ENCODE data around the gene ABCB11. TPM values are rescaled to one million over a fixed set of nuclear protein-coding genes. Genes with fewer than 3 reads are reported as not detected.

The ABCB11 gene
- total and polyA plus RNA-seq, 10 of the 15 experiments (the other 5 are each of a cell fraction or from before 2014, with no cell fraction given) = not detected

DNA sequence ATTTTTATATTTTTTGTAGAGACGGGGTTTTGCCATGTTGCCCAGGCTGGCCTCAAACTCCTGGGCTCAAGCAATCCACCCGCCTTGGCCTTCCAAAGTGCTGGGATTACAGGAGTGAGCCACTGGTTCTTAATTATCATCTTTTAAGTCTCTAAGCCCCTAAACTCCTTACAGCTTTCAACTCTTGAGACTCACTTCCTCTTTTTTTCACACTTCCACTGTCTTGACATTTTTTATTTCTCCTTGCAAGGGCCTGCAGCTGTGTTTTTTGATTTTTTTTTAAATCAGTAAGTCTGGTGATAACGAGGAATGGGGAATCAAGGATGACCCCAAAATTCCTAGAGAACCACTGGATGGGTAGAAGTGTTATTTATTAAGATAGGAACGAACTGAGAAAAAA lies 8.6 kb upstream of the ABCB11 start:
- Histone ChIP-seq H3K79me2 (ENCODE audit: control insufficient read depth, insufficient read depth, low read length) (no peaks in the 10 kb centered on the region), H4K20me1 (ENCODE audit: control insufficient read depth, insufficient read depth) (no peaks in the 10 kb centered on the region), H3K27me3 (replicated peaks in 1 of 2; ENCODE audit: control insufficient read depth in 2 of 2, insufficient read depth in 2 of 2, low read length in 1 of 2) (no peaks in the 10 kb centered on the region), H3K4me3 (no peak overlapping the region), H3K9me3 (replicated peaks; ENCODE audit: control insufficient read depth, insufficient read depth, low read length) (peaks cover 2% of the 10 kb centered on the region; the same call in 2 of the 3 replicates), H2AFZ (ENCODE audit: control insufficient read depth, low read depth, low read length) (no peak overlapping the region), H3K4me2 (ENCODE audit: control insufficient read depth, insufficient read depth) (no peak overlapping the region), H3K4me1 (ENCODE audit: control insufficient read depth, insufficient read depth, low read length) (peaks cover 3% of the 10 kb centered on the region; the same call in 1 of the 2 replicates), H3K27ac (ENCODE audit: control insufficient read depth, insufficient read depth) (no peak overlapping the region), H3K9ac (ENCODE audit: control insufficient read depth, insufficient read depth, low read length) (no peak overlapping the region), H3K36me3 (ENCODE audit: control insufficient read depth in 2 of 2, insufficient read depth in 2 of 2, low read length in 1 of 2) (no peaks in the 10 kb centered on the region)
- ATAC-seq = peak; percentile 58
- in situ Hi-C loops (cut with MboI) (no loop called here), intact Hi-C loops (cut with micrococcal nuclease; ENCODE audit: unreplicated experiment) (no loop called here)
- no peak for FAIRE-seq
- TF ChIP-seq SPI1 (IDR thresholded peaks at IDR 0.05; ENCODE audit: borderline replicate concordance, insufficient read depth, low read depth, low read length) (peak; percentile 92), SREBF2 (IDR thresholded peaks at IDR 0.05; ENCODE audit: low read length) (no peak)
- ChIA-PET CTCF (no interaction called here), SMC1A (ENCODE audit: uncharacterized antibody, unreplicated experiment) (no interaction called here), POLR2A (no interaction called here), RAD21 (ENCODE audit: unreplicated experiment) (no interaction called here)
- WGBS (ENCODE audit: insufficient coverage, insufficient replicate concordance, low lambda C conversion rate, missing lambda C conversion rate) = 22% methylated on average over 4 of the region's 4 CpGs
- BruUV-seq (replicated peaks) = no TSS peak
- no peak for DNase-seq (ENCODE audit: low read depth, low spot score)

DNA sequence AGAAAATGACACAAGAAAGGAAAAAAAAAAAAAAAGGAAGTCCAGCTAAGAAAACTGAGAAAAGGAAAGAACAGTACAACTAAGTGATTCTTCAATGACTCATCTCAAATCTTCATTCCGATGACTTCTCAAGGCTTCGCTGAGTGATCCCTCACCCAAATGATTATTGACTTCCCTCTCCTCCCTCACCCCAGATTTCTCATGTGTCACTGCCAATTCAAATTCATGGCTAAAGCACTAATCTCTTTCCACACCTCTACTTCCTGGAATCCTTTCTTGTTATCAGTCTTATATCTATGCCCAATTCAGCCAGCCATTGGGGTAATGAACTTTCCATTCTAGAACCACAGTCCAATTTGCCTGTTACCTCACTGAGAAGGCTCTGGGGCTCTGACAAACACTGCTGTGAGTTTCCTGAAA lies 7.2 kb upstream of the ABCB11 start:
- Histone ChIP-seq H3K4me2 (ENCODE audit: control insufficient read depth, insufficient read depth) (no peak overlapping the region), H3K4me3 (no peak overlapping the region), H3K36me3 (ENCODE audit: control insufficient read depth in 2 of 2, insufficient read depth in 2 of 2, low read length in 1 of 2) (no peaks in the 10 kb centered on the region), H3K27me3 (replicated peaks in 1 of 2; ENCODE audit: control insufficient read depth in 2 of 2, insufficient read depth in 2 of 2, low read length in 1 of 2) (no peaks in the 10 kb centered on the region), H2AFZ (ENCODE audit: control insufficient read depth, low read depth, low read length) (no peak overlapping the region), H3K9ac (ENCODE audit: control insufficient read depth, insufficient read depth, low read length) (no peak overlapping the region), H3K79me2 (ENCODE audit: control insufficient read depth, insufficient read depth, low read length) (no peaks in the 10 kb centered on the region), H3K4me1 (ENCODE audit: control insufficient read depth, insufficient read depth, low read length) (peaks cover 3% of the 10 kb centered on the region; the same call in 1 of the 2 replicates), H4K20me1 (ENCODE audit: control insufficient read depth, insufficient read depth) (no peaks in the 10 kb centered on the region), H3K27ac (ENCODE audit: control insufficient read depth, insufficient read depth) (no peak overlapping the region), H3K9me3 (replicated peaks; ENCODE audit: control insufficient read depth, insufficient read depth, low read length) (peaks cover 2% of the 10 kb centered on the region; the same call in 2 of the 3 replicates)
- ChIA-PET SMC1A (ENCODE audit: uncharacterized antibody, unreplicated experiment) (interaction anchor here (0.6 kb wide), 1 partner anchor 45 kb away, joined by 3 read pairs; no protein-coding TSS in a partner anchor), POLR2A (interaction anchor here (0.6 kb wide), 1 partner anchor 760 kb away, joined by 3 read pairs; the partner anchor contains the start of gene SSB), RAD21 (ENCODE audit: unreplicated experiment) (no interaction called here), CTCF (no interaction called here)
- ATAC-seq (peak; percentile 44), DNase-seq (ENCODE audit: low read depth, low spot score) (peak; percentile 32), FAIRE-seq (peak; percentile 44)
- in situ Hi-C loops (cut with MboI) (no loop called here), intact Hi-C loops (cut with micrococcal nuclease; ENCODE audit: unreplicated experiment) (no loop called here)
- no TSS peak for BruUV-seq (replicated peaks)
- 0% methylated on average over 2 of the region's 2 CpGs for WGBS (ENCODE audit: insufficient coverage, insufficient replicate concordance, low lambda C conversion rate, missing lambda C conversion rate)
- TF ChIP-seq NFIC (IDR thresholded peaks at IDR 0.05; ENCODE audit: low read depth, low read length) (0 out of 2 replicates have a peak, but pooled peaks have one; percentile 9), MYC (IDR thresholded peaks at IDR 0.05; ENCODE audit: insufficient read depth, insufficient read length, insufficient replicate concordance, low read length, severe bottlenecking) (no peak), POLR2AphosphoS5 (IDR thresholded peaks at IDR 0.05; ENCODE audit: low read length) (no peak), STAT3 (IDR thresholded peaks at IDR 0.05; ENCODE audit: low read depth, low read length) (no peak), BCL3 (IDR thresholded peaks at IDR 0.05; ENCODE audit: borderline replicate concordance, insufficient read depth, low read depth, low read length, poor library complexity, severe bottlenecking) (no peak), BHLHE40 (IDR thresholded peaks at IDR 0.05; ENCODE audit: borderline replicate concordance in 1 of 2, low read depth in 2 of 2, low read length in 1 of 2) (no peak), SPI1 (IDR thresholded peaks at IDR 0.05; ENCODE audit: borderline replicate concordance, insufficient read depth, low read depth, low read length) (peak; percentile 55), SIN3A (IDR thresholded peaks at IDR 0.05; ENCODE audit: low read depth, low read length) (no peak), JUND (IDR thresholded peaks at IDR 0.05; ENCODE audit: low read depth, low read length) (no peak), PAX5 (IDR thresholded peaks at IDR 0.05; ENCODE audit: borderline replicate concordance, low read depth, low read length) (peak; percentile 30; the same call in 1 of the 2 replicates), BMI1 (IDR thresholded peaks at IDR 0.05; ENCODE audit: borderline replicate concordance) (no peak), IKZF2 (IDR thresholded peaks at IDR 0.05) (no peak), SREBF1 (IDR thresholded peaks at IDR 0.05; ENCODE audit: low read length) (no peak), IRF4 (IDR thresholded peaks at IDR 0.05; ENCODE audit: low read depth, low read length) (no peak), SMAD5 (IDR thresholded peaks at IDR 0.05; ENCODE audit: low read depth) (no peak), EED (IDR thresholded peaks at IDR 0.05; ENCODE audit: low read depth) (no peak), NBN (IDR thresholded peaks at IDR 0.05) (no peak), RB1 (IDR thresholded peaks at IDR 0.05; ENCODE audit: borderline replicate concordance) (no peak)

All from GM12878 (cell line).